ENCODE measurements around the gene PHACTR4.
"Not testable (repeated sequence)": the region's sequence is repeated elsewhere in the genome, so short reads cannot be mapped to it uniquely, and the experiment has no call there.

Gene PHACTR4

DNA sequence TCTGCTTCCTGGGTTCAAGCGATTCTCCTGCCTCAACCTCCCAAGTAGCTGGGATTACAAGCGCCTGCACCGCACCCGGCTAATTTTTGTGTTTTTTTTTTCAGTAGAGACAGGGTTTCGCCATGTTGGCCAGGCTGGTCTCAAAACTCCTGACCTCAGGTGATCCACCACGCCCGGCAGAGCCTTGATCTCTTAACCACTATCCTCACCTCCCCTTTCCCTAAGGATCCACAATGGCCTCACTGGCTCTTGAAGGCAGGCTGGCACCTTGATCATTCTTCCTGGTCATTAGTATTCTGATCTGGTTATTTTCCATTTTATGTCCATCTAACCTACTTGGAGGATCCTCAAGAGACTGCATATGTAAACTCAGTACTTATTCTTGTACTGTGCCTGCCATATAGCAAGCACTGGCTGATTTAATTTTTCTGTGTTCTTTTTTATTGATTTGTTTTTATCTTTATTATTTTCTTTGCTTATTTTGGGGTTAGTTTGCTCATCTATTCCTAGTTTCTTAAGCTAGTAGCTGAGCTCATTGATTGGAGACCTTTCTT, 142.6 kb downstream of the PHACTR4 start:
- no peaks in the 10 kb centered on the region for H4K20me1 ChIP-seq (ENCODE audit: control insufficient read depth, insufficient read depth, low read depth, low read length)
- H3K36me3 ChIP-seq (ENCODE audit: control insufficient read depth, low read length): peaks cover 65% of the 10 kb centered on the region
- peak overlapping the region; percentile 25; the same call in 1 of the 2 replicates for H3K4me3 ChIP-seq (ENCODE audit: low read length)

DNA sequence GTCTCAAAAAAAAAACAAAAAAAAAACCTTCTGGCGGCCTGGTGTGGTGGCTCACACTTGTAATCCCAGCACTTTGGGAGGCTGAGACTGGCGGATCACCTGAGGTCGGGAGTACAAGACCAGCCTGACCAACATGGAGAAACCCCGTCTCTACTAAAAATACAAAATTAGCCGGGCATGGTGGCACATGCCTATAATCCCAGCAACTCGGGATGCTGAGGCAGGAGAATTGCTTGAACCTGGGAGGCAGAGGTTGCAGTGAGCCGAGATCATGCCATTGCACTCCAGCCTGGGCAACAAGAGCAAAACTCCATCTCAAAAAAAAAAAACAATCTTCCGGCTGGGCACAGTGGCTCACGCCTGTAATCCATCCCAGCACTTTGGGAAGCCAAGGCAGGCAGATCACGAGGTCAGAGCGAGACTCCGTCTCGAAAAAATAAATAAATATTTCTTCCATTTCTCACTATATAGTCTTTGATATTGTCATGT, 144.9 kb downstream of the PHACTR4 start:
- Histone ChIP-seq H3K4me1 (ENCODE audit: control insufficient read depth, low read length) (peaks cover 60% of the 10 kb centered on the region), H3F3A (ENCODE audit: control insufficient read depth, insufficient read depth) (peaks cover 71% of the 10 kb centered on the region), H3K79me2 (ENCODE audit: control insufficient read depth, low read length) (peaks cover 26% of the 10 kb centered on the region), H3K36me3 (ENCODE audit: control insufficient read depth, low read length) (peaks cover 49% of the 10 kb centered on the region)
- not testable (repeated sequence) for H3K27ac ChIP-seq (ENCODE audit: low read depth, low read length); H4K20me1 ChIP-seq (ENCODE audit: control insufficient read depth, insufficient read depth, low read depth, low read length); H3K9me2 ChIP-seq (replicated peaks; ENCODE audit: control insufficient read depth, low read length); H3K27me3 ChIP-seq (ENCODE audit: control insufficient read depth, low read length); H3K4me2 ChIP-seq (ENCODE audit: low read length); H3K4me3 ChIP-seq (ENCODE audit: low read length); H3K9me3 ChIP-seq (ENCODE audit: control insufficient read depth, insufficient read depth, low read length)

More for the DNA sequence above, 142.6 kb downstream of the PHACTR4 start:
- no peaks in the 10 kb centered on the region for H3K9me2 ChIP-seq (replicated peaks; ENCODE audit: control insufficient read depth, low read length)
- peaks cover 27% of the 10 kb centered on the region for H3K79me2 ChIP-seq (ENCODE audit: control insufficient read depth, low read length)
- H3K27me3 ChIP-seq (ENCODE audit: control insufficient read depth, low read length): no peaks in the 10 kb centered on the region
- peak overlapping the region; percentile 17 for H3K4me2 ChIP-seq (ENCODE audit: low read length)
- TF ChIP-seq EZH2phosphoT487 (IDR thresholded peaks at IDR 0.05; ENCODE audit: borderline replicate concordance, low read length): no peak
- TF ChIP-seq, protein P1, sequence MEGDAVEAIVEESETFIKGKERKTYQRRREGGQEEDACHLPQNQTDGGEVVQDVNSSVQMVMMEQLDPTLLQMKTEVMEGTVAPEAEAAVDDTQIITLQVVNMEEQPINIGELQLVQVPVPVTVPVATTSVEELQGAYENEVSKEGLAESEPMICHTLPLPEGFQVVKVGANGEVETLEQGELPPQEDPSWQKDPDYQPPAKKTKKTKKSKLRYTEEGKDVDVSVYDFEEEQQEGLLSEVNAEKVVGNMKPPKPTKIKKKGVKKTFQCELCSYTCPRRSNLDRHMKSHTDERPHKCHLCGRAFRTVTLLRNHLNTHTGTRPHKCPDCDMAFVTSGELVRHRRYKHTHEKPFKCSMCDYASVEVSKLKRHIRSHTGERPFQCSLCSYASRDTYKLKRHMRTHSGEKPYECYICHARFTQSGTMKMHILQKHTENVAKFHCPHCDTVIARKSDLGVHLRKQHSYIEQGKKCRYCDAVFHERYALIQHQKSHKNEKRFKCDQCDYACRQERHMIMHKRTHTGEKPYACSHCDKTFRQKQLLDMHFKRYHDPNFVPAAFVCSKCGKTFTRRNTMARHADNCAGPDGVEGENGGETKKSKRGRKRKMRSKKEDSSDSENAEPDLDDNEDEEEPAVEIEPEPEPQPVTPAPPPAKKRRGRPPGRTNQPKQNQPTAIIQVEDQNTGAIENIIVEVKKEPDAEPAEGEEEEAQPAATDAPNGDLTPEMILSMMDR (IDR thresholded peaks at IDR 0.05; ENCODE audit: low read depth, low read length, poor library complexity, severe bottlenecking): no peak
- H3K9me3 ChIP-seq (ENCODE audit: control insufficient read depth, insufficient read depth, low read length): no peaks in the 10 kb centered on the region
- peak overlapping the region; percentile 93 for H3K27ac ChIP-seq (ENCODE audit: low read depth, low read length)
- H3F3A ChIP-seq (ENCODE audit: control insufficient read depth, insufficient read depth): peaks cover 88% of the 10 kb centered on the region
- H3K4me1 ChIP-seq (ENCODE audit: control insufficient read depth, low read length): peaks cover 66% of the 10 kb centered on the region

DNA sequence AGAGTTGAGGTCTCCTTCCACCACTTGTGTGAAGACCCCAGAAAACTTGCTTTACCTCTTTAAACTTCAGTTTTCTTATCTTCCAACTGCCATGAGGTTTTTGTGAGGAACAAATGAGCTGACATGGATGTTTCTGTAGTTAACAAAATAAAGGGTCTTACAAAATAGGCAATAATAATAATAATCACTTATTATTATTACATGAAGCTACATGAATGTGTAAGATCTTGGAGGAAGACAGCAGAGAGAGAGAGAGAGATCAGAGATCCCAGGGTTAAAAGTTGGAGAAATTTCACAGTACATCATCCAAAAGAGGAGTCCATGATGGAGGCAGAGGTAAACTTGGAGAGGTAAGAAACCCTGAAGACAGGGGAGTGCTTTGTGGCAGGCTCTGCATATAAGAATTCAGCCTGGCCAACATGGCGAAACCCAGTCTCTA, 147.0 kb downstream of the PHACTR4 start:
- Histone ChIP-seq H3K27me3 (ENCODE audit: control insufficient read depth, low read length) (no peaks in the 10 kb centered on the region), H3F3A (ENCODE audit: control insufficient read depth, insufficient read depth) (peaks cover 50% of the 10 kb centered on the region), H3K27ac (ENCODE audit: low read depth, low read length) (peak overlapping the region; percentile 68), H3K4me3 (ENCODE audit: low read length) (no peak overlapping the region), H3K4me2 (ENCODE audit: low read length) (peak overlapping the region; percentile 87; the same call in 1 of the 2 replicates), H3K4me1 (ENCODE audit: control insufficient read depth, low read length) (peaks cover 59% of the 10 kb centered on the region), H3K9me3 (ENCODE audit: control insufficient read depth, insufficient read depth, low read length) (no peaks in the 10 kb centered on the region), H3K79me2 (ENCODE audit: control insufficient read depth, low read length) (peaks cover 41% of the 10 kb centered on the region), H4K20me1 (ENCODE audit: control insufficient read depth, insufficient read depth, low read depth, low read length) (peaks cover 2% of the 10 kb centered on the region; the same call in 1 of the 2 replicates), H3K9me2 (replicated peaks; ENCODE audit: control insufficient read depth, low read length) (no peaks in the 10 kb centered on the region), H3K36me3 (ENCODE audit: control insufficient read depth, low read length) (peaks cover 47% of the 10 kb centered on the region)
- TF ChIP-seq, protein P1 (IDR thresholded peaks at IDR 0.05; ENCODE audit: low read depth, low read length, poor library complexity, severe bottlenecking): no peak
- no peak for TF ChIP-seq EZH2phosphoT487 (IDR thresholded peaks at IDR 0.05; ENCODE audit: borderline replicate concordance, low read length)

DNA sequence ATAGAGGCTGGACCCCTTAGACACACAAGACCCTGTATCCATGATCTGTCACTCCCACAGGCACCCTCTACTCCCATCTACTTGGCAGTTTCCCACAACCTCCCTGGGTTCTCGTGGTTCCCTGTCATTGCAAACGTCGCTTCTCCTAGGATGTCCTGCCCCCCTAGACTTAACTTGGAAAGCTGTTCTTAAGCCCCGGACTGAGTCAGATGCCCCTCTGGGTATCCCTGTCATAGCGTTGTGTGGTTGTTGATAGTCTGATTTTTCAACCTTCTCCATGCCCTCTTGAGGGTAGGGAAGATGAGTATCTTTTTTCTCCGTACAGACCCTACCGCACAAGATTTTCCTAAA, 148.1 kb downstream of the PHACTR4 start:
- Histone ChIP-seq H3K79me2 (ENCODE audit: control insufficient read depth, low read length) (peaks cover 51% of the 10 kb centered on the region), H3K9me3 (ENCODE audit: control insufficient read depth, insufficient read depth, low read length) (no peaks in the 10 kb centered on the region), H3F3A (ENCODE audit: control insufficient read depth, insufficient read depth) (peaks cover 40% of the 10 kb centered on the region), H3K4me3 (ENCODE audit: low read length) (peak overlapping the region; percentile 81), H4K20me1 (ENCODE audit: control insufficient read depth, insufficient read depth, low read depth, low read length) (peaks cover 8% of the 10 kb centered on the region; the same call in 1 of the 2 replicates), H3K27ac (ENCODE audit: low read depth, low read length) (peak overlapping the region; percentile 68), H3K4me2 (ENCODE audit: low read length) (peak overlapping the region; percentile 87), H3K4me1 (ENCODE audit: control insufficient read depth, low read length) (peaks cover 54% of the 10 kb centered on the region), H3K9me2 (replicated peaks; ENCODE audit: control insufficient read depth, low read length) (no peaks in the 10 kb centered on the region), H3K36me3 (ENCODE audit: control insufficient read depth, low read length) (peaks cover 46% of the 10 kb centered on the region), H3K27me3 (ENCODE audit: control insufficient read depth, low read length) (no peaks in the 10 kb centered on the region)
- TF ChIP-seq EZH2phosphoT487 (IDR thresholded peaks at IDR 0.05; ENCODE audit: borderline replicate concordance, low read length): no peak
- TF ChIP-seq, protein P1 (IDR thresholded peaks at IDR 0.05; ENCODE audit: low read depth, low read length, poor library complexity, severe bottlenecking): no peak

Data from DOHH2 (cell line).